Stimulated activated CD8-positive, alpha-beta memory T cell treated with anti-CD3 and anti-CD28 coated beads, Interleukin-15, amount 100 ng/mL, for 4 hours (primary cell): ENCODE measurements around the gene CA4.
"Not testable (repeated sequence)": the region's sequence is repeated elsewhere in the genome, so short reads cannot be mapped to it uniquely, and the experiment has no call there.

Experiments used
- DNase-seq, 2 donors: peaks; one replicate each; pipeline ENCODE4 v3.0.0-alpha.2; 2020; ENCODE audit warnings: low read depth in 2 of 2

Gene CA4

DNA sequence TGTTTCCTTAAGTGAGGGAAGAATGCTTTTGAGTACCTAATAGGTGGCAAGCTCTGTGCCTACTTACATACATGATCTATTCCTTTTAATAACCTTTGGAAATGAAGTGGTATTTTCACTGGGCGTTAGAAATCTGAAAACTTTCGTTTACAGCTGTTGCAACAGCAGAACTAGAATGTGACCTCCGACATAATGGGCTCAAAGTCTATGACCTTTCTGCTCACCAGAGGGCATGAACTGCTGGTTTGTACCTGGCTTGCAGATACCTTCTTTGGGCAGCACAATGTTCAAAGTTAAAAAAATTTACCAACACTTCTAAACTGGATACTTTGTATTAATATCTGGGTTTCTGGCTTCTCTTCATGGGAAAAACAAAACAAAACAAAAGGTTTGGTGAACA lies 24.3 kb downstream of the CA4 start:
- no peak for DNase-seq

DNA sequence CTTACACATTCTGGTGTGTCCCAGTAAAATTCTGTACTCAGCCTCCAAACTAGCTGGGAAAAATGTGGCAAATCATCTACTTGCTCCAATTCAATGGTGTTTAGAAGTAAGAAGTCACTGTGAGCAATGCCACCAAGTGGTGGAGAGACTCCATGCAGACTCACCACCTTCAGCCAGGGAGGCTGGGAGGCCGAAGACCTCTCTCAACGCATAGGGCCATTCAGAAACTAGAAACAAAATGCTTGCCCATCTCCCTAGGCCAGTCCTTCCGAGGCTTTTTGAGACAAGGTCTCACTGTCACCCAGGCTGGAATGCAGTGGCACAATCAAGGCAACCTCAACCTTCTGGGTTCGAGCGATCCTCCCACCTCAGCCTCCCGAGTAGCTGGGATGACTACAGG lies 25.0 kb downstream of the CA4 start:
- DNase-seq: not testable (repeated sequence)

DNA sequence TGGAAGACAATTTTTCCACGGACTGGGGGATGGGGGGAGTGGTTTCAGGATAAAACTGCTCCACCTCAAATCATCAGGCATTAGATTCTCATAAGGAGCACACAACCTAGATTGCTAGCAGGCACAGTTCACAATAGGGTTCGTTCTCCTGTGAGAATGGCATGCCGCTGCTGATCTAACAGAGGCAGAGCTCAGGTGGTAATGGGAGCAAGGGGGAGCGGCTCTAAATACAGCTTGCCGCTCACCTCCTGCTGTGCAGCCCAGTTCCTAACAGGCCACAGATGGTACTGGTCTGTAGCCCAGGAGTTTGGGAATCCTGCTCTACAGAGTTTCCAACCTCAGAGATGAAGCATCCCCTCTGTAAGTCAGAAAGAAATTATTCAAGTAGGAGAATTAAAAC lies 27.0 kb downstream of the CA4 start:
- DNase-seq: not testable (repeated sequence)

DNA sequence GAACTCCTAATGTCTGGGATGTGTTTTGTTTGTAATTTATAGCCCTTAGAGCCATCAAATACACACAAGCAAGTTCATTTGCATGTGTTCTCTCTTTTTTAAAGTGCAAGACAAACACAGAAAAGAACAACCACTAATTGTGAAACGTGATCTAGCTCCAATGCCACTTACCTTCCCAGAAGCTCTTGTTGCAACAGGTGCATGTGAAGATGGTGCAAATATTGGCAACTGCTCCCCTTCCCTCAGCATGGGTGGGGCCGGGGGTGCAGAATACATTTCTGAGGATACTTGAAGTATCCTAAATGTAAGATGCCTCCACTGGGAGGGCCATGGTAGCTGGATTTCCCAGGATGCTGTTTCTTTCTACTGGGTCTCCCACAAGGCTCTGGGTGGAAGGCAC lies 28.4 kb downstream of the CA4 start:
- DNase-seq: not testable (repeated sequence)

DNA sequence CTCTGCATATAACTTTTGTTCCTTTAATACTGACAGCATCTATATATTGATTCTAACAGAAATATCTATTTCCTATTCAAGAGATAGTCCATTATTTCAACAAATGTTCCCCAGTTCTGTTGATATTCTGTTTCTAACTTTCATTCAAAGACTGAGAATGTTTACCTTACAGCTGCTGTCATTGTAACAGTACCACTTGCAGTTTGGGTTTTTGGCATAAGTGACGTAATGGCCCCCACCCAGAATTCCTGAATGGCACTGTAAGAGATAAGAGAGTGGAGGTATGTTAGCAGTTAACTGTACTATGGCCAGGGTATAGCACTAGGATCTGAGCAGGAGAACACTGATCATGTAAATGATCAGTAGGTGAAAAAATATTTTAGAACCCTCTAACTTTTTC lies 30.6 kb downstream of the CA4 start:
- not testable (repeated sequence) for DNase-seq

DNA sequence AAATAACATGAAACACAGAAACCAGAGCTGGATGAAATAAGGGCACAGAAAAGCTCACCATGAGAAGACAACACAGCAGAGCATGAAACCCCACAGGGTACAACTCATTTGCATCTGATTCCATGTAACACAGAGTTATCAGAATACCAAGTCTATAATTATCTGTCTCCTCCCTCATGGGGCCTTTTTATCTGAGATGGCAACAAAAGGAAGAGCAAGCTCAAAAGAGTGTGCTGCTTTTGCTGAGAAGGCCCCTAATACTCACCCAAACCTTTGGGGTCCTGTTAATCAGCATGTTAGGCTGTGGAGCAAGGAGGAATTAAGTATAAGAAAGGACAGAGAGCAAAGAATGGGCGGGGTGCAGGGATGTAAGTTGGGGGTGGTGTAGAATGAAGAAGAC lies 36.6 kb downstream of the CA4 start:
- DNase-seq: not testable (repeated sequence)

DNA sequence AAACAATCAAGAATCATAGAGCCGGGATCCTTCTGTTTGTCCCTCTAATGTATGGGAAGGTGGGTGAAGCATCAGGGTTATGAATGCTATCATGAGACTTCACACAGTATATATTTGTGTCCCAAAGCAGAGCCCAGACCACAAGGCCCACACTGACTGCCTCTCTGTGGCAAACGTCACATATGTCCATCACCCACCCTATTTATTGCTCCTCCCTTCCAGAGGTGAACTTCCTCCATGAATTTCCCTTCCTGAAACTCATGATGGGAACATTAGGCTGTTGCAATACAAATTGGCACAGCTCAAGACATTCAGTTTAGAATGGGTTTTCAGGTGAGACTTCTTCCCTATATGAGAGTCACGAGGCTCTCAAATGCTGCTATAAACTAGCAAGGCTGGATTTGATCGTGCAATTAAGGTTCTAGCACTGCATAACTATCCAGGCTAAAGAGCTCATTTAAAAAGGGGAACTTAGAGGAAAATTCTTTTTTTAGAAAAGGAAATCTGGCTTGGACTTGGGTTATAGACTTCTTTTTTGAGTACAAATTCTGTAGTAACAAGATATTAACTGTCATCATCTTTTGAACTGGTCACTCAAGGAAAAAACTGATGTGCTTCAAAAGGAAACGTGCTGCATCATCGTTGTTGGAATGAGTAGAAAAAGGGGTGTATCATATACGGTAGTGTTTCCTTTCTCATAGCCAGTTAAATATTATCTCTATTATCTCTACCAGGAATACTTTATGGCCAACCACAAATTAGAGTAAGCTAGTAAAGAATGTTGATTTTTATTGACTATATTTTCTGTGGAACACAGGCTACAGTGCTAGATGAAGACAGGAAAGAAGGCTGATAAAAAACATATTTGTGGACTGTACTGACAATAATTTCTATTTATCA lies 37.3 kb downstream of the CA4 start:
- DNase-seq: not testable (repeated sequence)

DNA sequence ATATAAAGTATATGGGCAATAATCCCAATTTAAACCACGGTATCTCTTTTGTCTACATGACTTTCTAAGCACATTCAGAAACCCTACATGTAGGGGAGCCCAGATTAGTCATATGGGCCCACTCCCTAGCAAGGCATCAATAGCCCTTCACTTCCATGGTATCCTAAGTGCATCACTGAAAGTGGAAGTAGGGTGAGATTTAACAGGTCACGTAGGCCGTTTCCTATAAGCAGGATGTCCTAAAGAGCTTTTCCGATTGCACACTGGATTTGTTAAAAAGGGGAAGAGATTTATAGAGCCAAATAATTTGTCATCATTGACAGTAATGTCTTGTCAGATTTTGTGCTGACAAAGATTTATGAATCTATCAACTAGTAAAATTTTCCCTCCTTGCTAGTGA lies 39.0 kb downstream of the CA4 start:
- no peak for DNase-seq

DNA sequence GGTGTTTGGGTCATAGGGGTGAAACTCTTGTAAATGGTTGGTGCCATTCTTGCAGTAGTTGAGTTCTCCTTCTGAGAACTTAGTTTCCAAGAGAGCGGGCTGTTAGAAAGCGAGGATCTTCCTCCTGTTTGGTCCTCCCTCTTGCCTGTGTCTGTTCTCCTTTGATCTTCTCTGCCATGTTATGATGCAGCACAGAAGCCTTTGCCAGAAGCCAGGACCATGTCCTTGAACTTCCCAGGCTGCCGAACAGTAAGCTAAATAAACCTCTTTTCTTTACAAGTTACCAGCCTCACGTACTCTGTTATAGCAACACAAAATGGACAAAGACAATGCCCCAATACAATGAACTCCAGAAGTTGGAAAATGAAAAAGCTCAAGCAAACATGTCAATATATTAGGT lies 40.3 kb downstream of the CA4 start:
- DNase-seq: not testable (repeated sequence)

DNA sequence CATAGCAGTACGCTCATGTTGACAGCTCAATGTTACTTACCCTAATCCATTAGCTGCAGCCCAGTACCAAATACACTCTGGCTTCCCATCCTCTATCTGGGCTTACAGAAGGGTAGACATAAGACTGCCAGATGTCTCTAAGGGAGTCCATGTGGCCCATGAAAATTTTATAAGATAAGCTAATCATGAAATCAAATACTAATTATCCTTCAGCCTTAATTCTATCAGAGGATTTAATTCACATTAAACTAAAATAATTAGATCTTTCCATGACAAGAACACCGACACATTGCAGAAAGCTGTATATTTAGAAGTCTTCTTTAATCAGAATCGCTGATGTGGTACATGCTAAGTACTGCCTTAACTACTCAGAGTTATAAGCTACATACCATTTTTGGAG lies 43.3 kb downstream of the CA4 start:
- DNase-seq: not testable (repeated sequence)

DNA sequence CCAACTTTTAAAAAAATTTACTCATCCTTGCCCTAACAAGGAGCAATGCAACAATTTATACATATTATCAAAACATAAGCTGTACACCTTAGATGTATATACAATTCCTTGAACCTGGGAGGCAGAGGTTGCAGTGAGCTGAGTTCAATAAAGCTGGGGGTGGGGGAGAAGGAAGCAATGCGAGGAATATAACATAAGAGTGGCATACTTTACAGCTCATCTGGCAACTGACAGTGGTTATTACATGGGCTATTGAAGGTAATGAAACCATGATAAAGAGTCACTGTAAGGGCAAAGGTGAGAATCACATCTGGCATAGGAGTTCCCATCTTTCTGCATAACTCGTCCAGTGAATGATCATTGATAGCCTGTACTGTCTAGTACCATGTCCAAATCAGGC lies 43.7 kb downstream of the CA4 start:
- DNase-seq: no peak

DNA sequence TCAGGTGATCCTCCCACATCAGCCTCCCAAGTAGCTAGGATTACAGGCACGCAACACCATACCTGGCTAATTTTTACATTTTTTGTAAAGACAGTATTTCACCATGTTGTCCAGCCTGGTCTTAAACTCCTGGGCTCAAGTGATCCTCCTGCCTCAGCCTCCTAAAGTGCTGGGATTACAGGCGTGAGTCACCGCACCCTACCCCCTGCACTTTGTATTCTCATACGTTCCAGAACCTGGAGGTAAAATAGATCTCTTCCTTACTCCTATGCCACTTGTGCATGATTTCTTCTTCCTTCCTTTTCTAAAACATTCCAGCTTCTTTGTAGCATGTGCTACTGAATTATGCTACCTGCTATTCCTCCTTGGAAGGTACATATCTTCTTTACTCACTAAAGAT lies 44.4 kb downstream of the CA4 start:
- DNase-seq: not testable (repeated sequence)

DNA sequence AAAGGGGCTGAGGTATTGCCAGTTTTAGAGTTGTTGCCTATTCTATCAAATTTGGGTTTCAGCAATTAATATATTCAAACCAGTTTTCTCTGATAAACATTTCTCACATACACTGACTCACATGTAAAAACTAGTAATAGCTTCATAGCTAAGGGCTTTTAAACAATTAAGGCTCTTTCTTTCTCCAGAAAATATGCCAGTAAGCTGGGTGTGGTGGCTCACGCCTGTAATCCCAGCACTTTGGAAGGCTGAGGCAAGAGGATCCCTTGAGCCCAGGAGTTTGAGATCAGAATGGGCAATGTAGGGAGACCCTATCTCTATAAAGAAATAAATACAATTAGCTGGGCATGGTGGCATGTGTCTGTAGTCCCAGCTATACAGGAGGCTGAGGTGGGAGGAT lies 48.9 kb downstream of the CA4 start:
- DNase-seq: not testable (repeated sequence)

DNA sequence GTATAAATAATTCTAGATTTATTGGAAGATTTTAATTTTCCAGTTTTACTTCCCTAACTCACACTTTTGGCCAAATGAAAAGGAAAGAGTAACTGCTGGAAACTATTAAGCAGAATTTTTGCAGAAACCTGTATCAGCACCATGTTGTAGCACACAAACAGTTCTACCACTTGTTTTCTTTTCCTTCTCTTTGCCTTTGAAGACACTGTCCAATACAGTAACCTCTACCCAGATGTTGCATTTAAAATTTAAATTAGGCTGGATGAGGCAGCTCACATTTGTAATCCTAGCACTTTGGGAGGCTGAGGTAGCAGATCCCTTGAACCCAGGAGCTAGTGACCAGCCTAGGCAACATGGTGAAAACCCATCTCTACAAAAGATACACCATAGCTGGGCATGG lies 56.0 kb downstream of the CA4 start:
- not testable (repeated sequence) for DNase-seq

DNA sequence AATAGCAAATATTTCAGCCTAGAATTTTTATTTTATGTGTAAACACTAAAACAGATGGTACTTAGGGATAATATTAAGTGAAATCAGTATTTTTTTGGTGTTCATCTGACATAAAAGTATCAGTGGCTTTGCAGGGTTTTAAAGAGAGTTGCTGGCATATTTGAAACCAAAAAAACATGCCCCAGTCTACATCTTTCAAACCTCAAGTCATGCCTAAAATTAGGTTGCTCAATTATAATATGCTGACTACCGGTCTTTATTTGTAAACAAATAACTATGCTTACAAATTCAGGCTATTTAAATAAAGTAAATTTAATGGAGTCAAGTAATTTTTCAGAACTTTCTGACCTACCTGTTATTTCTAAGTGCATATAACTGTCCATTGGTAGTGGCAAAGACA lies 58.5 kb downstream of the CA4 start:
- DNase-seq: not testable (repeated sequence)
